Thyroid gland (tissue), 4 donors: ENCODE measurements around the gene SUPV3L1.

Source experiments
- CTCF ChIP-seq, 6 experiments: fragments of 200-600 bp in 3 of 6; fragments of 450-650 bp in 3 of 6; sonication (generic) in 3 of 6; IDR thresholded peaks; one replicate each; pipeline ENCODE4 v1.5.1; 2016 to 2019; ENCODE audit warnings: antibody characterized with exemption in 6 of 6, mild to moderate bottlenecking in 2 of 6, inconsistent platforms in 1 of 6, moderate library complexity in 1 of 6
- POLR2A ChIP-seq, 2 donors: fragments of 450-650 bp; IDR thresholded peaks; one replicate each; pipeline ENCODE4 v1.6.1; 2017; ENCODE audit warnings: antibody characterized with exemption in 2 of 2, mild to moderate bottlenecking in 2 of 2, moderate library complexity in 1 of 2

- TF ChIP-seq CTCF (IDR thresholded peaks at IDR 0.05) (no peak), POLR2A (IDR thresholded peaks at IDR 0.05) (no peak)
Measured at GRCh38 chr10:69180525-69181204, 631 bp downstream of the SUPV3L1 start.
